ENCODE data around the gene TMC4. TPM values are rescaled to one million over a fixed set of nuclear protein-coding genes. Genes with fewer than 3 reads are reported as not detected.

The TMC4 gene
- total and polyA plus RNA-seq, 4 donors = 0.23 to 2.4 (median 1.4) TPM

- no peak for TF ChIP-seq ZBTB33 (IDR thresholded peaks at IDR 0.05)
- TF ChIP-seq YY1 (IDR thresholded peaks at IDR 0.05) = no peak
- TF ChIP-seq FOXA1 (IDR thresholded peaks at IDR 0.05) = no peak
- no peak for TF ChIP-seq SP1 (IDR thresholded peaks at IDR 0.05)
These were observed 19.1 kb downstream of the TMC4 start (continued) for GRCh38 chr19:54153731-54154326.

- Histone ChIP-seq H3K27ac (ENCODE audit: low read depth in 1 of 2, low read length in 2 of 2) (no peak overlapping the region), H3K9me3 (ENCODE audit: control insufficient read depth in 4 of 4, low read length in 3 of 4) (no peaks in the 10 kb centered on the region), H3K4me3 (ENCODE audit: low read depth in 1 of 3, low read length in 3 of 3) (no peak overlapping the region), H3K9ac (ENCODE audit: low read depth in 1 of 2, low read length in 2 of 2) (no peak overlapping the region), H3K4me1 (ENCODE audit: control insufficient read depth in 4 of 4, insufficient read depth in 4 of 4, low read length in 3 of 4) (peaks cover 0 to 1% (median under 1%) of the 10 kb centered on the region in 4 donors), H3K27me3 (ENCODE audit: control insufficient read depth in 4 of 4, insufficient read depth in 4 of 4, low read length in 3 of 4) (no peaks in the 10 kb centered on the region), H3K36me3 (ENCODE audit: control insufficient read depth in 4 of 4, insufficient read depth in 3 of 4, low read depth in 1 of 4, low read length in 3 of 4) (peaks cover 38 to 89% (median 56%) of the 10 kb centered on the region in 4 donors)
- WGBS = 95% methylated on average over 25 of the region's 25 CpGs
- no peak for DNase-seq (ENCODE audit: low spot score)
- TF ChIP-seq CTCF (IDR thresholded peaks at IDR 0.05; ENCODE audit: low read depth, low read length, missing input control) (no peak), ATF3 (IDR thresholded peaks at IDR 0.05) (no peak), HNF4A (conservative IDR thresholded peaks at IDR 0.05) (no peak), RXRA (IDR thresholded peaks at IDR 0.05) (no peak), HNF4G (IDR thresholded peaks at IDR 0.05) (no peak), YY1 (IDR thresholded peaks at IDR 0.05) (no peak), ZBTB33 (IDR thresholded peaks at IDR 0.05) (no peak), TAF1 (conservative IDR thresholded peaks at IDR 0.05) (no peak), FOXA2 (IDR thresholded peaks at IDR 0.05) (no peak), GABPA (IDR thresholded peaks at IDR 0.05 in 1 of 2, conservative IDR thresholded peaks at IDR 0.05 in 1 of 2) (no peak), MAX (IDR thresholded peaks at IDR 0.05) (no peak), EGR1 (IDR thresholded peaks at IDR 0.05; ENCODE audit: low read depth in 2 of 2) (no peak), NR2F2 (IDR thresholded peaks at IDR 0.05) (no peak), FOXA1 (IDR thresholded peaks at IDR 0.05) (no peak), JUND (IDR thresholded peaks at IDR 0.05) (no peak)
These were observed 20.0 kb downstream of the TMC4 start for GRCh38 chr19:54152878-54153524.
